A549 (cell line): ENCODE measurements around the gene SMIM45.

Source experiments
- ATAC-seq, 2 experiments: fragments of 200-7000 bp in 1 of 2; fragments of >200 bp in 1 of 2; cut with Nextera tagmentation in 1 of 2; cut with Tn5 transposase in 1 of 2; 3 replicates each; pipeline versions ENCODE4 v1.8.0 to v1.9.1; 2018 to 2020; ENCODE audit warnings: mild to moderate bottlenecking in 1 of 2, moderate library complexity in 1 of 2
- CTCF ChIA-PET: fragments of 300-600 bp; sonication (Branson Sonifier 250); formaldehyde crosslinking; extraction: SDS; loops from one replicate; lab custom pipeline; 2021; ENCODE audit warnings: antibody characterized with exemption, inconsistent platforms; lab: Yijun Ruan, JAX
- POLR2A ChIA-PET: fragments of 350-600 bp; formaldehyde crosslinking; extraction: SDS; loops from one replicate; lab custom pipeline; 2021; ENCODE audit warnings: antibody characterized with exemption, inconsistent platforms; lab: Yijun Ruan, JAX
- DNase-seq, 2 experiments: peaks; one replicate each; pipeline versions ENCODE4 v3.0.0 to v3.0.0-alpha.2; 2011 to 2016; ENCODE audit warnings: low read depth in 1 of 2, low spot score in 1 of 2
- FAIRE-seq: peaks from 2 replicates; lab custom pipeline; 2011; peaks lifted over from hg19 to GRCh38; lab: Jason Lieb, UNC
- H3K27ac ChIP-seq, 2 experiments: fragments of >200 bp; sonication (Bioruptor Twin); formaldehyde crosslinking; 3 replicates each; pipeline ENCODE4 v1.5.1; 2016 to 2017
- H3K4me1 ChIP-seq: fragments of >200 bp; sonication (Bioruptor Twin); formaldehyde crosslinking; 3 replicates; pipeline ENCODE4 v1.6.1; 2016
- H3K4me2 ChIP-seq: fragments of >200 bp; sonication (Bioruptor Twin); formaldehyde crosslinking; 3 replicates; pipeline ENCODE4 v1.6.1; 2016
- H3K4me3 ChIP-seq: fragments of >200 bp; sonication (Bioruptor Twin); formaldehyde crosslinking; 3 replicates; pipeline ENCODE4 v1.5.1; 2016
- H3K9me3 ChIP-seq: fragments of >200 bp; sonication (Bioruptor Twin); formaldehyde crosslinking; 3 replicates; pipeline ENCODE4 v1.6.1; 2016
- BCL3 ChIP-seq: fragments of >200 bp; sonication (Bioruptor Twin); formaldehyde crosslinking; IDR thresholded peaks from 3 replicates; pipeline ENCODE4 v1.6.1; 2016
- CBX2 ChIP-seq: fragments of 200-600 bp; sonication (generic); IDR thresholded peaks from 2 replicates; pipeline ENCODE4 v1.6.1; 2016; ENCODE audit warnings: low read depth, mild to moderate bottlenecking, borderline replicate concordance
- EHF ChIP-seq: fragments of 250-450 bp; sonication (Bioruptor Pico); IDR thresholded peaks from 2 replicates; pipeline ENCODE4 v1.5.0; 2020; ENCODE audit warnings: mild to moderate bottlenecking
- FOSB ChIP-seq: fragments of 250-450 bp; sonication (Bioruptor Pico); IDR thresholded peaks from 2 replicates; pipeline ENCODE4 v1.5.0; 2020; ENCODE audit warnings: mild to moderate bottlenecking, moderate library complexity
- FOSL2 ChIP-seq, 2 experiments: fragments of 450-650 bp in 1 of 2; fragments of >200 bp in 1 of 2; sonication (Bioruptor Twin) in 1 of 2; formaldehyde crosslinking; IDR thresholded peaks; 2 replicates each; pipeline versions ENCODE4 v1.5.0 to v1.6.1; 2016 to 2020; ENCODE audit warnings: mild to moderate bottlenecking in 1 of 2, moderate library complexity in 1 of 2
- FOXS1 ChIP-seq: fragments of 250-450 bp; sonication (Bioruptor Pico); IDR thresholded peaks from 2 replicates; pipeline ENCODE4 v1.5.0; 2020; ENCODE audit warnings: mild to moderate bottlenecking, moderate library complexity
- GATA3 ChIP-seq: IDR thresholded peaks from 2 replicates; pipeline ENCODE4 v1.6.1; 2012; ENCODE audit warnings: borderline replicate concordance
- HEYL ChIP-seq: fragments of 250-450 bp; sonication (Bioruptor Pico); IDR thresholded peaks from 2 replicates; pipeline ENCODE4 v1.8.0; 2021; ENCODE audit warnings: mild to moderate bottlenecking, moderate library complexity
- HMGXB4 ChIP-seq: fragments of 250-450 bp; sonication (Bioruptor Pico); IDR thresholded peaks from 2 replicates; pipeline ENCODE4 v1.5.0; 2021; ENCODE audit warnings: mild to moderate bottlenecking, moderate library complexity, borderline replicate concordance
- HOXA7 ChIP-seq: fragments of 250-450 bp; sonication (Bioruptor Pico); IDR thresholded peaks from 2 replicates; pipeline ENCODE4 v1.5.0; 2020; ENCODE audit warnings: mild to moderate bottlenecking, moderate library complexity
- JUN ChIP-seq, 2 experiments: fragments of >200 bp; sonication (Bioruptor Twin); formaldehyde crosslinking; IDR thresholded peaks; 2 replicates in 1 of 2; 3 replicates in 1 of 2; pipeline ENCODE4 v1.6.1; 2016 to 2017
- MAZ ChIP-seq: fragments of 150-350 bp; IDR thresholded peaks from 2 replicates; pipeline ENCODE4 v1.6.1; 2014; ENCODE audit warnings: antibody characterized with exemption, low read depth, low read length, borderline replicate concordance
- MYC ChIP-seq: IDR thresholded peaks from 2 replicates; pipeline ENCODE4 v1.6.1; 2012; ENCODE audit warnings: mild to moderate bottlenecking, inconsistent platforms, low read length, improper control_type of control experiment, borderline replicate concordance
- NPAS2 ChIP-seq: fragments of 250-450 bp; sonication (Bioruptor Pico); IDR thresholded peaks from 2 replicates; pipeline ENCODE4 v1.8.0; 2022; ENCODE audit warnings: mild to moderate bottlenecking, moderate library complexity, borderline replicate concordance
- RARB ChIP-seq: fragments of 250-450 bp; sonication (Bioruptor Pico); IDR thresholded peaks from 2 replicates; pipeline ENCODE4 v1.8.0; 2021; ENCODE audit warnings: mild to moderate bottlenecking, moderate library complexity
- REST ChIP-seq: fragments of 200-600 bp; sonication (generic); IDR thresholded peaks from 2 replicates; pipeline ENCODE4 v1.6.1; 2016; ENCODE audit warnings: antibody characterized with exemption, mild to moderate bottlenecking, moderate library complexity
- RFX5 ChIP-seq: fragments of 450-650 bp; IDR thresholded peaks from 2 replicates; pipeline ENCODE4 v1.7.1; 2014; ENCODE audit warnings: antibody characterized with exemption, mild to moderate bottlenecking, moderate library complexity
- RNF2 ChIP-seq: fragments of 200-600 bp; sonication (generic); IDR thresholded peaks from 2 replicates; pipeline ENCODE4 v1.6.1; 2016; ENCODE audit warnings: low read depth, mild to moderate bottlenecking, antibody characterized with exemption, moderate library complexity, borderline replicate concordance
- SMC3 ChIP-seq: fragments of >200 bp; sonication (Bioruptor Twin); formaldehyde crosslinking; IDR thresholded peaks from 3 replicates; pipeline ENCODE4 v1.6.1; 2018; ENCODE audit warnings: inconsistent platforms
- USF2 ChIP-seq: fragments of 450-650 bp; IDR thresholded peaks from 2 replicates; pipeline ENCODE4 v1.6.1; 2014; ENCODE audit warnings: antibody characterized with exemption
- WGBS: methylation state at CpG from one replicate; pipeline ENCODE4 v1.1.6; 2017; ENCODE audit errors: missing lambda C conversion rate; 5-methylcytosine and 5-hydroxymethylcytosine counted together

The SMIM45 gene

GRCh38 chr22:41913040-41913719 lies 38.8 kb upstream of the SMIM45 start:
- ChIA-PET POLR2A (no interaction called here), CTCF (no interaction called here)
- FAIRE-seq (no peak), ATAC-seq (no peak), DNase-seq (no peak)
- Histone ChIP-seq H3K4me3 (no peak overlapping the region), H3K9me3 (no peaks in the 10 kb centered on the region), H3K27ac (no peak overlapping the region), H3K4me2 (no peak overlapping the region), H3K4me1 (peaks cover 4% of the 10 kb centered on the region; the same call in 2 of the 3 replicates)
- TF ChIP-seq HOXA7 (no peak), FOSL2 (IDR thresholded peaks at IDR 0.05) (no peak), FOSL2 (CRISPR knock-in tag; IDR thresholded peaks at IDR 0.05) (no peak), GATA3 (no peak), CBX2 (no peak), RNF2 (no peak), RFX5 (no peak), MYC (no peak), REST (no peak), FOXS1 (CRISPR knock-in tag) (no peak), USF2 (no peak), HMGXB4 (CRISPR knock-in tag) (no peak), MAZ (no peak), FOSB (CRISPR knock-in tag) (no peak), RARB (CRISPR knock-in tag) (no peak), HEYL (CRISPR knock-in tag) (no peak)
- 62% methylated on average over 10 of the region's 11 CpGs for WGBS

GRCh38 chr22:41913842-41914534 lies 38.0 kb upstream of the SMIM45 start:
- peaks cover 4% of the 10 kb centered on the region; the same call in 2 of the 3 replicates for H3K4me1 ChIP-seq
- peak overlapping the region in 1 of 2 experiments; percentile 80; a peak in 3 of 6 replicates for H3K27ac ChIP-seq
- FAIRE-seq, result no peak
- peak overlapping the region; percentile 90 for H3K4me2 ChIP-seq
- no peak for TF ChIP-seq HMGXB4 (CRISPR knock-in tag)
- TF ChIP-seq EHF (CRISPR knock-in tag), result no peak
- TF ChIP-seq NPAS2 (CRISPR knock-in tag), result no peak
- TF ChIP-seq BCL3, result no peak
- no peak for TF ChIP-seq JUN (IDR thresholded peaks at IDR 0.05)
- TF ChIP-seq SMC3, result no peak
- no peak for DNase-seq
- POLR2A ChIA-PET, result no interaction called here
- ATAC-seq, result 0 out of 6 replicates have a peak, but pooled peaks of 1 of the 2 experiments have one; percentile 6
- no peaks in the 10 kb centered on the region for H3K9me3 ChIP-seq
- 61% methylated on average over 6 of the region's 79 CpGs for WGBS
- CTCF ChIA-PET, result interaction anchor here (0.6 kb wide), 1 partner anchor 38 kb away, joined by 3 read pairs; no protein-coding TSS in a partner anchor
- peak overlapping the region; percentile 63 for H3K4me3 ChIP-seq
